ENCODE results near the gene RPS6KB1. TPM values are rescaled to one million over a fixed set of nuclear protein-coding genes. Genes with fewer than 3 reads are reported as not detected.
"Not testable (repeated sequence)": the region's sequence is repeated elsewhere in the genome, so short reads cannot be mapped to it uniquely, and the experiment has no call there.

The RPS6KB1 gene
- total RNA-seq, 3 donors from 2014 or later: 40.3 to 62.3 (median 47.5) TPM

DNA sequence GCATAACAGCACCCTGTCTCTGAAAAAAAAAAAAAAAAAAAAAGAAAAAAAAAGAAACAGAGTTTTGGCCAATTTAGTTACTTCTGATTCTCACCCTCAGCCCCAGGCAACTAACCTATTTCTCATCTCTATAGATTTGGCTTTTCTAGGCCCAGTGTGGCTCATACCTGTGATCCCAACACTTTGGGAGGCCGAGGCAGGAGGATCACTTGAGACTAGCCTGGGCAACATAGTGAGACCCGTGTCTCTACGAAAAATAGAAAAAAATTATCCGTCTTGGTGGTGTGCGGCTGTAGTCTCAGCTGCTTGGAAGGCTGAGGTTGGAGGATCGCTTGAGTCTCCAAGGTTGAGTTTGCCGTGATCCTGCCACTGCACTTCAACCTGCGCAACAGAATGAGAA lies 8.7 kb downstream of the RPS6KB1 start:
- intact Hi-C loops (cut with DNase I; ENCODE audit: low total_unique reads): no loop called here
- no peaks in the 10 kb centered on the region for H3K9me3 ChIP-seq
- no peaks in the 10 kb centered on the region for H3K27me3 ChIP-seq
- DNase-seq (ENCODE audit: low spot score in 2 of 2): peak in 1 of 2 donors; percentile 10
- no peak overlapping the region for H3K4me3 ChIP-seq
- H3K36me3 ChIP-seq: no peaks in the 10 kb centered on the region
- H3K27ac ChIP-seq: no peak overlapping the region
- TF ChIP-seq POLR2A (IDR thresholded peaks at IDR 0.05): no peak
- TF ChIP-seq, protein P1, sequence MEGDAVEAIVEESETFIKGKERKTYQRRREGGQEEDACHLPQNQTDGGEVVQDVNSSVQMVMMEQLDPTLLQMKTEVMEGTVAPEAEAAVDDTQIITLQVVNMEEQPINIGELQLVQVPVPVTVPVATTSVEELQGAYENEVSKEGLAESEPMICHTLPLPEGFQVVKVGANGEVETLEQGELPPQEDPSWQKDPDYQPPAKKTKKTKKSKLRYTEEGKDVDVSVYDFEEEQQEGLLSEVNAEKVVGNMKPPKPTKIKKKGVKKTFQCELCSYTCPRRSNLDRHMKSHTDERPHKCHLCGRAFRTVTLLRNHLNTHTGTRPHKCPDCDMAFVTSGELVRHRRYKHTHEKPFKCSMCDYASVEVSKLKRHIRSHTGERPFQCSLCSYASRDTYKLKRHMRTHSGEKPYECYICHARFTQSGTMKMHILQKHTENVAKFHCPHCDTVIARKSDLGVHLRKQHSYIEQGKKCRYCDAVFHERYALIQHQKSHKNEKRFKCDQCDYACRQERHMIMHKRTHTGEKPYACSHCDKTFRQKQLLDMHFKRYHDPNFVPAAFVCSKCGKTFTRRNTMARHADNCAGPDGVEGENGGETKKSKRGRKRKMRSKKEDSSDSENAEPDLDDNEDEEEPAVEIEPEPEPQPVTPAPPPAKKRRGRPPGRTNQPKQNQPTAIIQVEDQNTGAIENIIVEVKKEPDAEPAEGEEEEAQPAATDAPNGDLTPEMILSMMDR (IDR thresholded peaks at IDR 0.05): no peak
- no peak for TF ChIP-seq POLR2AphosphoS5 (IDR thresholded peaks at IDR 0.05)
- no peaks in the 10 kb centered on the region for H3K4me1 ChIP-seq

DNA sequence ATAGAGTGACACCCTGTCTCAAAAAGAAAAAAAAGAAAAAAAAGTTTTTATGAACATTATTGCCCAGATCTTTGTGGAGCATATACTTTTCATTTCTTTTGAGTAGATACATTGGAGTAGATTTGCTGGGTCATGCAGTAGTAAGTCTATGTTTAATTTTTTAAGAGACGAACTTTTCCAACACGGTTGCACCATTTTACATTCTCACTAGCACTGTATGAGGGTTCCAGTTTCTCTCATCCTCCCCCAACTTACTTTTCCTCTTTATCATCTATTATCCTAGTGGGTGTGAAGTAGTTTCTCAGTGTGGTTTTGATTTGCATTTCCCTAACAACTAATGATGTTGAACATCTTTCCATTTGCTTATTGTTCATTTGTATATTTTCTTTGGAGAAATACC lies 10.5 kb downstream of the RPS6KB1 start:
- no peaks in the 10 kb centered on the region for H3K27me3 ChIP-seq
- no peak for DNase-seq (ENCODE audit: low spot score in 2 of 2)
- no peaks in the 10 kb centered on the region for H3K9me3 ChIP-seq
- intact Hi-C loops (cut with DNase I; ENCODE audit: low total_unique reads): no loop called here
- no peaks in the 10 kb centered on the region for H3K36me3 ChIP-seq
- no peak overlapping the region for H3K27ac ChIP-seq
- no peaks in the 10 kb centered on the region for H3K4me1 ChIP-seq
- TF ChIP-seq, protein P1 (IDR thresholded peaks at IDR 0.05): no peak
- TF ChIP-seq POLR2A (IDR thresholded peaks at IDR 0.05): no peak
- TF ChIP-seq POLR2AphosphoS5 (IDR thresholded peaks at IDR 0.05): no peak
- no peak overlapping the region for H3K4me3 ChIP-seq

DNA sequence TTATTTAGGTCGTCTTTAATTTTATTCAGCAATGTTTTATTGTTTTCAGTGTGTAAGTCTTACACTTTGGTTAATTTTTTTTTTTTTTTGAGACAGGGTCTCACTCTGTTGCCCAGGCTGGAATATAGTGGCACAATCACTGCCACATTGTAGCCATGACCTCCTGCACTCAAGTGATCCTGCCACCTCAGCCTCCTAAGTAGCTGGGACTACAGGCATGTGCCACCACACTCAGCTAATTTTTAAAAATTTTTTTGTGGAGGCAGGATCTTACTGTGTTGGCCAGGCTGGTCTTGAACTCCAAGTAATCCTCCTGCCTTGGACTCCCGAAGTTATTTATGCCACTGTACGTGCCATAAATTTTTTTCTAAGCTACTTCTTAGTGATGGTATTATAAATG lies 14.5 kb downstream of the RPS6KB1 start:
- Histone ChIP-seq H3K27me3 (no peaks in the 10 kb centered on the region), H3K4me1 (no peaks in the 10 kb centered on the region), H3K36me3 (no peaks in the 10 kb centered on the region), H3K27ac (no peak overlapping the region), H3K9me3 (no peaks in the 10 kb centered on the region), H3K4me3 (no peak overlapping the region)
- intact Hi-C loops (cut with DNase I; ENCODE audit: low total_unique reads): no loop called here
- TF ChIP-seq, protein P1 (IDR thresholded peaks at IDR 0.05): no peak
- TF ChIP-seq POLR2AphosphoS5 (IDR thresholded peaks at IDR 0.05) (no peak), POLR2A (IDR thresholded peaks at IDR 0.05) (no peak)
- no peak for DNase-seq (ENCODE audit: low spot score in 2 of 2)

DNA sequence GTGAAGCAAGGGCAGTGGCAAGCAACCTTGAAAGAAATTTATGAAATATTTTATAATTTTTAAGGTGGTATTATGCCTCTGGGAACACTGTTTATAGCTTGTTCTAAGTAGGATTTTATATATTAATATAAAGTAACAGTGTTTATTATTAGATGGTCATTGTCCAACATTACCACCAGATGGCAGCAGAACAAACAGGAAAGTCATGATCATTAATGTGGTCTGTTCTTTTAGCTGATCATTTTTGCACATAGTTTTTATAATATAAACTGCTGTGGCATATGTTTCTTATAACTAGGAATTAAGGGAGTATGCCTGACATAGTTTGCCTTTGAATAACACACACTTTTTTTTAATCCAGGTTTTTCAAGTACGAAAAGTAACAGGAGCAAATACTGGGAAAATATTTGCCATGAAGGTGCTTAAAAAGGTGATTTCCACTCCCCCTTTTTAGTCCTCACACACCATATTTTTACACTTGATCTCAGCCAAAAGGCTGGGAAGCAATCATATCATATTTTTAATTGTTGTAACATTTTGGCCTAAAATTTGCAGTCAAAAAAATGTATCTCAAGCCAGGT lies 21.4 kb downstream of the RPS6KB1 start:
- no peaks in the 10 kb centered on the region for H3K36me3 ChIP-seq
- intact Hi-C loops (cut with DNase I; ENCODE audit: low total_unique reads): no loop called here

DNA sequence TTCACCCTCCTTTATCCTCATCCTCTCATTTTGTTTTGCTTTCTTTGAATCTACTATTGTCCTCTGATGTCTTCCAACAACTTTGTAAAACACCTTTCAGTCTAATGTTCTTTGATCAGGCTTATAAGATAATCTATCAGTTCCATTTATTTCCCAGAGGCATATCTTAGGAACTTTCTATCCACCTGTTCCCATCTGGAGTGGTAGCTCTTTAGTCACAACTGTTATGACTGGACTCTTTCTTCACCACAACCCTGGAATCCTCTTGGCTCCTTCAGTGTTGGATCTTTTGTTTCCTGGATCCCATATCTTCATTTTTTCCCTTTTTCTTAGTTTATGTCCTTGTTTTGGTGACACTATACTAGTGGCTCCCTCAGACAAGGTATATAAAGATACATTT lies 23.5 kb downstream of the RPS6KB1 start:
- Histone ChIP-seq H3K4me3 (no peak overlapping the region), H3K9me3 (no peaks in the 10 kb centered on the region), H3K36me3 (no peaks in the 10 kb centered on the region), H3K4me1 (no peaks in the 10 kb centered on the region), H3K27ac (no peak overlapping the region), H3K27me3 (no peaks in the 10 kb centered on the region)
- TF ChIP-seq, protein P1 (IDR thresholded peaks at IDR 0.05): no peak
- TF ChIP-seq POLR2AphosphoS5 (IDR thresholded peaks at IDR 0.05): no peak
- no peak for TF ChIP-seq POLR2A (IDR thresholded peaks at IDR 0.05)
- no peak for DNase-seq (ENCODE audit: low spot score in 2 of 2)
- intact Hi-C loops (cut with DNase I; ENCODE audit: low total_unique reads): no loop called here

More for the DNA sequence above, 21.4 kb downstream of the RPS6KB1 start:
- Histone ChIP-seq H3K27me3 (no peaks in the 10 kb centered on the region), H3K27ac (no peak overlapping the region), H3K4me3 (no peak overlapping the region), H3K4me1 (no peaks in the 10 kb centered on the region), H3K9me3 (no peaks in the 10 kb centered on the region)
- TF ChIP-seq, protein P1 (IDR thresholded peaks at IDR 0.05): peak; percentile 51 to 65 (median 57)
- TF ChIP-seq POLR2AphosphoS5 (IDR thresholded peaks at IDR 0.05): no peak
- DNase-seq (ENCODE audit: low spot score in 2 of 2): no peak

DNA sequence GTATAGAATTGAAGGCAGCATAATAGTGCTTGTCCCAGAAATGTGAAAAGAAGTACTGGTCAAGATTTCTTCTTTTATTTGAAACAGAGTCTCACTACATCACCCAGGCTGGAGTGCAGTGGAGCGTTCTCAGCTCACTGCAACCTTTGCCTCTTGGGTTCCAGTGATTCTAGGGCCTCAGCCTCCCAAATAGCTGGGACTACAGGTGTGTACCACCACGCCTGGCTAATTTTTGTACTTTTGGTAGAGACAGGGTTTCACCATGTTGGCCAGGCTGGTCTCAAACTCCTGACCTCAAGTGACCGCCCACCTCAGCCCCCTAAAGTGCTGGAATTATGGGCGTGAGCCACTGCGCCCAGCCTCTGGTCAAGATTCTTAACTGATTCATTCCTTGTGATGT lies 27.7 kb downstream of the RPS6KB1 start:
- H3K4me1 ChIP-seq; H3K27ac ChIP-seq; DNase-seq (ENCODE audit: low spot score in 2 of 2); H3K27me3 ChIP-seq; intact Hi-C loops (cut with DNase I; ENCODE audit: low total_unique reads); H3K36me3 ChIP-seq; H3K4me3 ChIP-seq; H3K9me3 ChIP-seq: not testable (repeated sequence)

DNA sequence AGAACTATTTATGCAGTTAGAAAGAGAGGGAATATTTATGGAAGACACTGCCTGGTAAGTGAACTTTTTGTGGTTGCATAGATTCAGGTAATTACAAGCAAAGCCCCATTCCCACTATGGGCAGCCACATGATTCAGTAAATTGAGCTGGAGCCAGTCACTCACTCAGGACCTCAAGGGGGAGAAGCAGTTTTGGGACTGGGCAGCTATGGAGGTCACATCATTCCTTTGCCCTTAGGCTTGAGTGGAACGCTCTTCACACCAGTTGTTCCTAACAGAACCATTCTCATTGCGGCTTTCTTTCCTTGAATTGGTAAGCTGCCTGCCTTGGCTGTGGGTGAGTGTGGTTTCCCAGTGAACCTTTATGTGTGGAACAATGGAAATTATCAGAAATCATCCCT lies 37.2 kb downstream of the RPS6KB1 start:
- H3K36me3 ChIP-seq; H3K9me3 ChIP-seq; H3K4me3 ChIP-seq; H3K4me1 ChIP-seq; H3K27ac ChIP-seq; H3K27me3 ChIP-seq; DNase-seq (ENCODE audit: low spot score in 2 of 2); intact Hi-C loops (cut with DNase I; ENCODE audit: low total_unique reads): not testable (repeated sequence)

DNA sequence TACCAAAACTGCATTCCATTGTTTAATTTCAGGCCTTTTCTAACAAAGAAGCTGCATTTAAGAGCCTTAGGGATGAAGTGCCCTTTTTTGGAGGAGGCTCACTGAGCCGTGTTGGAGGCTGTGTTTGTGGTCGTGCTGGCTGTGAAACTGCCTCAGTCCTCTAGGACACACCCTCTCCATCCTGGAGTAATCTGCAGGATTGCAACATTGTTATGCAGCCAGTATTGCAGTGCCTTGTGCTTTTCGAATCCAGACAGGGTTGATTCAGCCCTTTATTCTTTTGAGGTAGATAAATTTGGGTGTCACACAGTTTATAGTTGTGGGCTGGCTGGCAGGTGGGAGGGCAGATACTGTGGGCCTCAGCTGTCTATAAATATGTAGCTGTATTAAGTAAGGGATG lies 37.8 kb downstream of the RPS6KB1 start:
- H3K4me3 ChIP-seq; intact Hi-C loops (cut with DNase I; ENCODE audit: low total_unique reads); H3K4me1 ChIP-seq; H3K27me3 ChIP-seq; H3K9me3 ChIP-seq; DNase-seq (ENCODE audit: low spot score in 2 of 2); H3K27ac ChIP-seq; H3K36me3 ChIP-seq: not testable (repeated sequence)
